Memory B cell (primary cell): ENCODE measurements around the gene ENTPD8.
"Not testable (repeated sequence)": the region's sequence is repeated elsewhere in the genome, so short reads cannot be mapped to it uniquely, and the experiment has no call there.

Experiments used
- ATAC-seq: fragments of 150-1000 bp; cut with Tn5 transposase; 2 replicates; pipeline ENCODE4 v1.10.0; 2021; ENCODE audit warnings: low read depth, mild to moderate bottlenecking, moderate library complexity
- DNase-seq, 2 donors: peaks; one replicate each; pipeline ENCODE4 v3.0.0; 2022; ENCODE audit warnings: low spot score in 2 of 2
- H3K27ac Mint-ChIP-seq: one replicate; pipeline ENCODE4 v1.8.0; 2022; ENCODE audit warnings: mild to moderate bottlenecking, moderate library complexity, mixed read lengths
- H3K27me3 Mint-ChIP-seq: one replicate; pipeline ENCODE4 v1.8.0; 2022; ENCODE audit warnings: mixed read lengths
- H3K36me3 Mint-ChIP-seq: one replicate; pipeline ENCODE4 v1.8.0; 2022; ENCODE audit warnings: mild to moderate bottlenecking, mixed read lengths
- H3K4me1 Mint-ChIP-seq: one replicate; pipeline ENCODE4 v1.8.0; 2022; ENCODE audit warnings: mixed read lengths
- H3K4me3 Mint-ChIP-seq: one replicate; pipeline ENCODE4 v1.8.0; 2022; ENCODE audit warnings: mild to moderate bottlenecking, moderate library complexity, mixed read lengths
- H3K9me3 Mint-ChIP-seq: one replicate; pipeline ENCODE4 v1.8.0; 2022; ENCODE audit warnings: mixed read lengths

Gene ENTPD8

GRCh38 chr9:137457406-137458193, 16.4 kb upstream of the ENTPD8 start:
- ATAC-seq (no peak), DNase-seq (no peak)
- H3K4me1 Mint-ChIP-seq = peaks cover 8% of the 10 kb centered on the region
- H3K27me3 Mint-ChIP-seq = no peaks in the 10 kb centered on the region
- H3K27ac Mint-ChIP-seq = no peak overlapping the region
- peak overlapping the region; percentile 72 for H3K4me3 Mint-ChIP-seq
- no peaks in the 10 kb centered on the region for H3K9me3 Mint-ChIP-seq
- peaks cover 3% of the 10 kb centered on the region for H3K36me3 Mint-ChIP-seq

GRCh38 chr9:137456864-137457405, 15.8 kb upstream of the ENTPD8 start:
- DNase-seq (no peak), ATAC-seq (no peak)
- Mint-ChIP-seq H3K27me3 (no peaks in the 10 kb centered on the region), H3K4me3 (no peak overlapping the region), H3K9me3 (no peaks in the 10 kb centered on the region), H3K27ac (no peak overlapping the region), H3K4me1 (peaks cover 12% of the 10 kb centered on the region), H3K36me3 (peaks cover 3% of the 10 kb centered on the region)

GRCh38 chr9:137456061-137456863, 15.1 kb upstream of the ENTPD8 start:
- Mint-ChIP-seq H3K9me3 (no peaks in the 10 kb centered on the region), H3K27ac (no peak overlapping the region), H3K36me3 (peaks cover 3% of the 10 kb centered on the region), H3K27me3 (no peaks in the 10 kb centered on the region), H3K4me1 (peaks cover 14% of the 10 kb centered on the region), H3K4me3 (peak overlapping the region; percentile 14)
- DNase-seq (no peak), ATAC-seq (no peak)

GRCh38 chr9:137455359-137455991, 14.3 kb upstream of the ENTPD8 start:
- no peak overlapping the region for H3K4me3 Mint-ChIP-seq
- no peaks in the 10 kb centered on the region for H3K9me3 Mint-ChIP-seq
- H3K27me3 Mint-ChIP-seq = no peaks in the 10 kb centered on the region
- DNase-seq (no peak), ATAC-seq (no peak)
- peaks cover 3% of the 10 kb centered on the region for H3K36me3 Mint-ChIP-seq
- peaks cover 20% of the 10 kb centered on the region for H3K4me1 Mint-ChIP-seq
- no peak overlapping the region for H3K27ac Mint-ChIP-seq

GRCh38 chr9:137454597-137455358, 13.6 kb upstream of the ENTPD8 start:
- Mint-ChIP-seq H3K27me3 (no peaks in the 10 kb centered on the region), H3K36me3 (peaks cover 3% of the 10 kb centered on the region), H3K9me3 (no peaks in the 10 kb centered on the region), H3K4me3 (peak overlapping the region; percentile 83), H3K27ac (peak overlapping the region; percentile 31), H3K4me1 (peaks cover 20% of the 10 kb centered on the region)
- ATAC-seq (no peak), DNase-seq (peak in 1 of 2 donors; percentile 39)

GRCh38 chr9:137454145-137454596, 13.0 kb upstream of the ENTPD8 start:
- H3K4me1 Mint-ChIP-seq = peaks cover 20% of the 10 kb centered on the region
- peak overlapping the region; percentile 31 for H3K27ac Mint-ChIP-seq
- ATAC-seq = peak; percentile 49
- H3K27me3 Mint-ChIP-seq = no peaks in the 10 kb centered on the region
- peaks cover 3% of the 10 kb centered on the region for H3K36me3 Mint-ChIP-seq
- no peaks in the 10 kb centered on the region for H3K9me3 Mint-ChIP-seq
- H3K4me3 Mint-ChIP-seq = peak overlapping the region; percentile 83
- peak; percentile 65 to 66 for DNase-seq

- H3K4me3 Mint-ChIP-seq = peak overlapping the region; percentile 64
- ATAC-seq (peak; percentile 75), DNase-seq (peak; percentile 63 to 65)
- peak overlapping the region; percentile 41 for H3K27ac Mint-ChIP-seq
- no peaks in the 10 kb centered on the region for H3K27me3 Mint-ChIP-seq
- H3K4me1 Mint-ChIP-seq = peaks cover 20% of the 10 kb centered on the region
- H3K36me3 Mint-ChIP-seq = peaks cover 3% of the 10 kb centered on the region
- no peaks in the 10 kb centered on the region for H3K9me3 Mint-ChIP-seq
Observed at GRCh38 chr9:137453643-137454081, 12.5 kb upstream of the ENTPD8 start.

- no peak overlapping the region for H3K27ac Mint-ChIP-seq
- H3K4me3 Mint-ChIP-seq = peak overlapping the region; percentile 64
- DNase-seq (peak in 1 of 2 donors; percentile 26), ATAC-seq (no peak)
- peaks cover 3% of the 10 kb centered on the region for H3K36me3 Mint-ChIP-seq
- peaks cover 20% of the 10 kb centered on the region for H3K4me1 Mint-ChIP-seq
- H3K9me3 Mint-ChIP-seq = no peaks in the 10 kb centered on the region
- no peaks in the 10 kb centered on the region for H3K27me3 Mint-ChIP-seq
Observed at GRCh38 chr9:137452761-137453642, 11.8 kb upstream of the ENTPD8 start.

GRCh38 chr9:137452006-137452760, 11.0 kb upstream of the ENTPD8 start:
- Mint-ChIP-seq H3K4me1 (peaks cover 20% of the 10 kb centered on the region), H3K36me3 (peaks cover 3% of the 10 kb centered on the region), H3K27ac (peak overlapping the region; percentile 35), H3K27me3 (no peaks in the 10 kb centered on the region), H3K4me3 (peak overlapping the region; percentile 35), H3K9me3 (no peaks in the 10 kb centered on the region)
- ATAC-seq (no peak), DNase-seq (peak in 1 of 2 donors; percentile 19)

GRCh38 chr9:137451264-137452005, 10.3 kb upstream of the ENTPD8 start:
- not testable (repeated sequence) for ATAC-seq, H3K27me3 Mint-ChIP-seq, H3K36me3 Mint-ChIP-seq, DNase-seq, H3K9me3 Mint-ChIP-seq, H3K4me3 Mint-ChIP-seq
- peaks cover 20% of the 10 kb centered on the region for H3K4me1 Mint-ChIP-seq
- H3K27ac Mint-ChIP-seq = peak overlapping the region; percentile 35

GRCh38 chr9:137450539-137451222, 9.5 kb upstream of the ENTPD8 start:
- DNase-seq, H3K36me3 Mint-ChIP-seq, H3K27me3 Mint-ChIP-seq, H3K9me3 Mint-ChIP-seq, H3K4me3 Mint-ChIP-seq, H3K27ac Mint-ChIP-seq, ATAC-seq: not testable (repeated sequence)
- peaks cover 18% of the 10 kb centered on the region for H3K4me1 Mint-ChIP-seq
